Measurements from ENCODE around the gene HOXA9.

The HOXA9 gene

DNA sequence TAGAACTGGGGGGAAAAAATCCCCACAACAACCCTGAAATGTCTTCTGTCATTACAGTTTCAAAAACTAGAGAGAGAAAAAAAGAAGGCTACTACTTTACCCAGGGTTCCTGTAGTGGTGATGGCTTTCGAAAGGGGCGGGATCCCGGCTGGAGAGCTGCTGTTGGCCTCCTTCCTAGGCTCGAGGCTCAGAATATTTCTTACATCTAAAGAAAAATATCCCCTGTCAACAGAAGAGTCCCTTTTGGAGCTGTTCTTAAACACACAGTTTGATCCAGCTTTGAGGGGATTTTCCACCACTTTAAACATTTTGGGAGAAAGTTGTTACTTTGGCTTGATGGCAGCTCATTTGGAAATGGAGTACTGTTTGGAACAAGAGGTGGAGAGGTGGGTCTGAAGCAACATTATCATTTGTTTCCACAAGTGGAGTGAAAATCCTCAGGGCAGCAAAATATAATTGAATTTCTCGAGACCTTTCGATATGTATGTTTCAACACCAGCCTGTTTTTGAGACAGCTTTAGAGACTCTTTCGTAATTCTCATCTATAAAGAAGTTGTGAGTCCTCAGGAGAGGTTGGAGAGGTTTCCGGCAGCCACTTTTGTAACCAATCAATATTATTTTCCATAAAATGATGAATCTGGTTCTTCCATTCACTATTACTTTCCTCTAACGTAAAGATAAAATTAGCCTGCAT lies 29.5 kb upstream of the HOXA9 start:
- ATAC-seq: no peak
- TF ChIP-seq OSR1 (CRISPR knock-in tag; IDR thresholded peaks at IDR 0.05): no peak

GRCh38 chr7:27194002-27194352 lies 28.6 kb upstream of the HOXA9 start:
- ATAC-seq: no peak

DNA sequence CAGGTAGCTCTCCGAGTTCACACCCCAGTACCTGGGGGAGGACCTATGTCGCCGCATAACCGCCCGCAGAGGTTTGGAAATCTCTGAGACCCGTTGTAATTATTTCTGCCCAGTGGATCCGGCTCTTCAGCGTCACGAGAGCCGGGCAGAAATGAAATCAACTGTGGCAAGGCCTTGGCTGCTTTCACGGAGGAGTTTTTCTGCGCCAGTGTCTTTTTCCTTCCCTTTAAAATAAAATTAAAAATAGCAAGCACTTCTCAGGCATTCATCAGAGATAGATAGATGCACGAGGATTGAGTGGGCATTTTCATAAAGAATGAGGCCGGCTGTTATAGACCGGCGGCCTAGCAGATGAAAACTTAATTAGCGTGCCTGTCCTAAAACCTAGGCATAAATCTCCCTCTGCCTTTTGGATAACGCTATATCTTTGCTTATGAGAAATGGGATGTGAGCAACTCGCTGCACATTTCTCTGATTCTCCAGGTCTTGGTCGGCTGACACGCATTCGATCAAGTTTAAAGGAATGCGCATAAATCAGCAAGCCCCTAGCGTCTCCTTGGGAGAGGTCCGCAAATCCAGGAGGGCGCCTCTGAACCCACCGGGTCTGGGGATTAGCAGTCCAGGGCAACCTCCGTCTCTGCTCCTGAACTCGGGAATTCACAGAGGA lies 28.1 kb upstream of the HOXA9 start:
- ATAC-seq: no peak
- TF ChIP-seq CSDC2 (CRISPR knock-in tag; IDR thresholded peaks at IDR 0.05) (no peak), ZFP30 (CRISPR knock-in tag; IDR thresholded peaks at IDR 0.05) (no peak), TOX (CRISPR knock-in tag; IDR thresholded peaks at IDR 0.05; ENCODE audit: borderline replicate concordance) (no peak), RARB (CRISPR knock-in tag; IDR thresholded peaks at IDR 0.05) (no peak), OSR1 (CRISPR knock-in tag; IDR thresholded peaks at IDR 0.05) (no peak), PPARA (CRISPR knock-in tag; IDR thresholded peaks at IDR 0.05; ENCODE audit: borderline replicate concordance) (no peak), ARNTL (CRISPR knock-in tag; IDR thresholded peaks at IDR 0.05; ENCODE audit: borderline replicate concordance, low read depth) (no peak)
- TF ChIP-seq, protein P1, sequence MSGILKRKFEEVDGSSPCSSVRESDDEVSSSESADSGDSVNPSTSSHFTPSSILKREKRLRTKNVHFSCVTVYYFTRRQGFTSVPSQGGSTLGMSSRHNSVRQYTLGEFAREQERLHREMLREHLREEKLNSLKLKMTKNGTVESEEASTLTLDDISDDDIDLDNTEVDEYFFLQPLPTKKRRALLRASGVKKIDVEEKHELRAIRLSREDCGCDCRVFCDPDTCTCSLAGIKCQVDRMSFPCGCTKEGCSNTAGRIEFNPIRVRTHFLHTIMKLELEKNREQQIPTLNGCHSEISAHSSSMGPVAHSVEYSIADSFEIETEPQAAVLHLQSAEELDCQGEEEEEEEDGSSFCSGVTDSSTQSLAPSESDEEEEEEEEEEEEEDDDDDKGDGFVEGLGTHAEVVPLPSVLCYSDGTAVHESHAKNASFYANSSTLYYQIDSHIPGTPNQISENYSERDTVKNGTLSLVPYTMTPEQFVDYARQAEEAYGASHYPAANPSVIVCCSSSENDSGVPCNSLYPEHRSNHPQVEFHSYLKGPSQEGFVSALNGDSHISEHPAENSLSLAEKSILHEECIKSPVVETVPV (CRISPR knock-in tag; IDR thresholded peaks at IDR 0.05): no peak
- TF ChIP-seq, protein P2, sequence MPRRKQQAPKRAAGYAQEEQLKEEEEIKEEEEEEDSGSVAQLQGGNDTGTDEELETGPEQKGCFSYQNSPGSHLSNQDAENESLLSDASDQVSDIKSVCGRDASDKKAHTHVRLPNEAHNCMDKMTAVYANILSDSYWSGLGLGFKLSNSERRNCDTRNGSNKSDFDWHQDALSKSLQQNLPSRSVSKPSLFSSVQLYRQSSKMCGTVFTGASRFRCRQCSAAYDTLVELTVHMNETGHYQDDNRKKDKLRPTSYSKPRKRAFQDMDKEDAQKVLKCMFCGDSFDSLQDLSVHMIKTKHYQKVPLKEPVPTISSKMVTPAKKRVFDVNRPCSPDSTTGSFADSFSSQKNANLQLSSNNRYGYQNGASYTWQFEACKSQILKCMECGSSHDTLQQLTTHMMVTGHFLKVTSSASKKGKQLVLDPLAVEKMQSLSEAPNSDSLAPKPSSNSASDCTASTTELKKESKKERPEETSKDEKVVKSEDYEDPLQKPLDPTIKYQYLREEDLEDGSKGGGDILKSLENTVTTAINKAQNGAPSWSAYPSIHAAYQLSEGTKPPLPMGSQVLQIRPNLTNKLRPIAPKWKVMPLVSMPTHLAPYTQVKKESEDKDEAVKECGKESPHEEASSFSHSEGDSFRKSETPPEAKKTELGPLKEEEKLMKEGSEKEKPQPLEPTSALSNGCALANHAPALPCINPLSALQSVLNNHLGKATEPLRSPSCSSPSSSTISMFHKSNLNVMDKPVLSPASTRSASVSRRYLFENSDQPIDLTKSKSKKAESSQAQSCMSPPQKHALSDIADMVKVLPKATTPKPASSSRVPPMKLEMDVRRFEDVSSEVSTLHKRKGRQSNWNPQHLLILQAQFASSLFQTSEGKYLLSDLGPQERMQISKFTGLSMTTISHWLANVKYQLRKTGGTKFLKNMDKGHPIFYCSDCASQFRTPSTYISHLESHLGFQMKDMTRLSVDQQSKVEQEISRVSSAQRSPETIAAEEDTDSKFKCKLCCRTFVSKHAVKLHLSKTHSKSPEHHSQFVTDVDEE (CRISPR knock-in tag; IDR thresholded peaks at IDR 0.05): no peak
- TF ChIP-seq, protein P3, sequence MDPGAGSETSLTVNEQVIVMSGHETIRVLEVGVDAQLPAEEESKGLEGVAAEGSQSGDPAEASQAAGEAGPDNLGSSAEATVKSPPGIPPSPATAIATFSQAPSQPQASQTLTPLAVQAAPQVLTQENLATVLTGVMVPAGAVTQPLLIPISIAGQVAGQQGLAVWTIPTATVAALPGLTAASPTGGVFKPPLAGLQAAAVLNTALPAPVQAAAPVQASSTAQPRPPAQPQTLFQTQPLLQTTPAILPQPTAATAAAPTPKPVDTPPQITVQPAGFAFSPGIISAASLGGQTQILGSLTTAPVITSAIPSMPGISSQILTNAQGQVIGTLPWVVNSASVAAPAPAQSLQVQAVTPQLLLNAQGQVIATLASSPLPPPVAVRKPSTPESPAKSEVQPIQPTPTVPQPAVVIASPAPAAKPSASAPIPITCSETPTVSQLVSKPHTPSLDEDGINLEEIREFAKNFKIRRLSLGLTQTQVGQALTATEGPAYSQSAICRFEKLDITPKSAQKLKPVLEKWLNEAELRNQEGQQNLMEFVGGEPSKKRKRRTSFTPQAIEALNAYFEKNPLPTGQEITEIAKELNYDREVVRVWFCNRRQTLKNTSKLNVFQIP (CRISPR knock-in tag; IDR thresholded peaks at IDR 0.05; ENCODE audit: borderline replicate concordance, low read depth): no peak

More at GRCh38 chr7:27194002-27194352, 28.6 kb upstream of the HOXA9 start:
- TF ChIP-seq PATZ1 (CRISPR knock-in tag; IDR thresholded peaks at IDR 0.05; ENCODE audit: borderline replicate concordance): no peak
- TF ChIP-seq TCF4 (CRISPR knock-in tag; IDR thresholded peaks at IDR 0.05; ENCODE audit: borderline replicate concordance): no peak
- no peak for TF ChIP-seq ZNF70 (CRISPR knock-in tag; IDR thresholded peaks at IDR 0.05)
- TF ChIP-seq ZNF8 (CRISPR knock-in tag; IDR thresholded peaks at IDR 0.05): no peak
- TF ChIP-seq CSDC2 (CRISPR knock-in tag; IDR thresholded peaks at IDR 0.05): no peak
- no peak for TF ChIP-seq ARNTL (CRISPR knock-in tag; IDR thresholded peaks at IDR 0.05; ENCODE audit: borderline replicate concordance, low read depth)
- no peak for TF ChIP-seq RARB (CRISPR knock-in tag; IDR thresholded peaks at IDR 0.05)
- TF ChIP-seq, protein P3 (CRISPR knock-in tag; IDR thresholded peaks at IDR 0.05; ENCODE audit: borderline replicate concordance, low read depth): no peak
- TF ChIP-seq BACH2 (CRISPR knock-in tag; IDR thresholded peaks at IDR 0.05; ENCODE audit: borderline replicate concordance): no peak
- TF ChIP-seq PPARA (CRISPR knock-in tag; IDR thresholded peaks at IDR 0.05; ENCODE audit: borderline replicate concordance): no peak
- no peak for TF ChIP-seq SNAI2 (CRISPR knock-in tag; IDR thresholded peaks at IDR 0.05)
- TF ChIP-seq, protein P2 (CRISPR knock-in tag; IDR thresholded peaks at IDR 0.05): no peak
- no peak for TF ChIP-seq CREB5 (CRISPR knock-in tag; IDR thresholded peaks at IDR 0.05; ENCODE audit: low read depth)
